Upper lobe of right lung (tissue), 1 donor: ENCODE data around the gene NOD2. TPM values are rescaled to one million over a fixed set of nuclear protein-coding genes. Genes with fewer than 3 reads are reported as not detected.

Experiments
- ATAC-seq: fragments of 200-7000 bp; cut with Tn5 transposase; one replicate; pipeline ENCODE4 v1.9.1; 2020; ENCODE audit warnings: mild to moderate bottlenecking, moderate library complexity
- DNase-seq: peaks from one replicate; pipeline ENCODE4 v3.0.0-alpha.2; 2020
- H3K27ac ChIP-seq: fragments of 200-600 bp; one replicate; pipeline ENCODE4 v1.8.0; 2022
- H3K27me3 ChIP-seq: fragments of 200-600 bp; one replicate; pipeline ENCODE4 v1.8.0; 2022; ENCODE audit warnings: mild to moderate bottlenecking
- H3K36me3 ChIP-seq: fragments of 200-600 bp; one replicate; pipeline ENCODE4 v1.8.0; 2022
- H3K4me1 ChIP-seq: fragments of 200-600 bp; one replicate; pipeline ENCODE4 v1.8.0; 2022
- H3K4me3 ChIP-seq: fragments of 200-600 bp; one replicate; pipeline ENCODE4 v1.8.0; 2022; ENCODE audit warnings: mild to moderate bottlenecking
- H3K9me3 ChIP-seq: fragments of 200-600 bp; one replicate; pipeline ENCODE4 v1.8.0; 2022
- CTCF ChIP-seq: fragments of 200-600 bp; IDR thresholded peaks from one replicate; pipeline ENCODE4 v1.8.0; 2022; ENCODE audit warnings: antibody characterized with exemption
- intact Hi-C: fragments of 100-400 bp; cut with DNase I; formaldehyde crosslinking; loops from one replicate; pipeline ENCODE4 v1.11.0; 2022
- total RNA-seq: library from RNA; stranded (reverse); fragmentation: NEBNext Ultra II Directional; extraction: Animal tissue kit (Norgen Biotek cat#: 25700); gene quantifications from one replicate; pipeline ENCODE4 v1.2.1, GENCODE V29; 2021
- donor health status: DM: no; HTN: yes; CAD: no; lungs with severe emphysema.

The NOD2 gene
- total RNA-seq, 1 donor from 2014 or later: 4.2 TPM

- intact Hi-C loops: no loop called here
- Histone ChIP-seq H3K27me3 (no peaks in the 10 kb centered on the region), H3K4me3 (no peak overlapping the region), H3K27ac (no peak overlapping the region), H3K9me3 (no peaks in the 10 kb centered on the region), H3K4me1 (no peaks in the 10 kb centered on the region), H3K36me3 (no peaks in the 10 kb centered on the region)
- DNase-seq: no peak
- no peak for ATAC-seq
- TF ChIP-seq CTCF: no peak
Measured at GRCh38 chr16:50733468-50733867, 40.1 kb downstream of the NOD2 start.

GRCh38 chr16:50735629-50736122 lies 42.3 kb downstream of the NOD2 start:
- no peaks in the 10 kb centered on the region for H3K9me3 ChIP-seq
- no peak overlapping the region for H3K27ac ChIP-seq
- H3K27me3 ChIP-seq: no peaks in the 10 kb centered on the region
- no peak overlapping the region for H3K4me3 ChIP-seq
- H3K4me1 ChIP-seq: no peaks in the 10 kb centered on the region
- TF ChIP-seq CTCF: no peak
- ATAC-seq (peak; percentile 57), DNase-seq (no peak)
- H3K36me3 ChIP-seq: no peaks in the 10 kb centered on the region
- intact Hi-C loops: no loop called here

GRCh38 chr16:50736448-50736847 lies 43.0 kb downstream of the NOD2 start:
- no peak overlapping the region for H3K27ac ChIP-seq
- TF ChIP-seq CTCF: no peak

GRCh38 chr16:50737420-50737959 lies 44.1 kb downstream of the NOD2 start:
- intact Hi-C loops: no loop called here
- no peak for ATAC-seq

More at GRCh38 chr16:50736448-50736847, 43.0 kb downstream of the NOD2 start:
- Histone ChIP-seq H3K4me3 (no peak overlapping the region), H3K9me3 (no peaks in the 10 kb centered on the region), H3K36me3 (no peaks in the 10 kb centered on the region), H3K27me3 (no peaks in the 10 kb centered on the region), H3K4me1 (peaks cover 4% of the 10 kb centered on the region)
- peak; percentile 68 for DNase-seq
- peak; percentile 82 for ATAC-seq
- intact Hi-C loops: no loop called here

GRCh38 chr16:50739031-50739430 lies 45.6 kb downstream of the NOD2 start:
- ATAC-seq (no peak), DNase-seq (no peak)
- no peaks in the 10 kb centered on the region for H3K9me3 ChIP-seq
- no peak overlapping the region for H3K27ac ChIP-seq
- H3K4me3 ChIP-seq: no peak overlapping the region
- intact Hi-C loops: no loop called here
- peaks cover 16% of the 10 kb centered on the region for H3K4me1 ChIP-seq
- TF ChIP-seq CTCF: no peak
- H3K27me3 ChIP-seq: no peaks in the 10 kb centered on the region
- no peaks in the 10 kb centered on the region for H3K36me3 ChIP-seq

More at GRCh38 chr16:50737420-50737959, 44.1 kb downstream of the NOD2 start:
- no peaks in the 10 kb centered on the region for H3K9me3 ChIP-seq
- no peaks in the 10 kb centered on the region for H3K36me3 ChIP-seq
- no peak overlapping the region for H3K4me3 ChIP-seq
- peaks cover 4% of the 10 kb centered on the region for H3K4me1 ChIP-seq
- H3K27me3 ChIP-seq: no peaks in the 10 kb centered on the region
- H3K27ac ChIP-seq: no peak overlapping the region
- no peak for DNase-seq
- TF ChIP-seq CTCF: no peak

GRCh38 chr16:50740736-50741135 lies 47.3 kb downstream of the NOD2 start:
- H3K27me3 ChIP-seq: no peaks in the 10 kb centered on the region
- H3K4me1 ChIP-seq: peaks cover 17% of the 10 kb centered on the region
- no peaks in the 10 kb centered on the region for H3K36me3 ChIP-seq
- ATAC-seq (no peak), DNase-seq (no peak)
- intact Hi-C loops: no loop called here
- TF ChIP-seq CTCF: no peak
- no peak overlapping the region for H3K4me3 ChIP-seq
- H3K9me3 ChIP-seq: no peaks in the 10 kb centered on the region
- H3K27ac ChIP-seq: no peak overlapping the region
